GM19023 (cell line): ENCODE data around the gene SOX6.

Source experiments
- ATAC-seq: cut with Tn5 transposase; IDR thresholded peaks from one replicate; pipeline ENCODE4 v1.9.1; 2021; ENCODE audit warnings: mild to moderate bottlenecking, moderate library complexity; ENCODE audit not compliant: unreplicated experiment

Gene SOX6

DNA sequence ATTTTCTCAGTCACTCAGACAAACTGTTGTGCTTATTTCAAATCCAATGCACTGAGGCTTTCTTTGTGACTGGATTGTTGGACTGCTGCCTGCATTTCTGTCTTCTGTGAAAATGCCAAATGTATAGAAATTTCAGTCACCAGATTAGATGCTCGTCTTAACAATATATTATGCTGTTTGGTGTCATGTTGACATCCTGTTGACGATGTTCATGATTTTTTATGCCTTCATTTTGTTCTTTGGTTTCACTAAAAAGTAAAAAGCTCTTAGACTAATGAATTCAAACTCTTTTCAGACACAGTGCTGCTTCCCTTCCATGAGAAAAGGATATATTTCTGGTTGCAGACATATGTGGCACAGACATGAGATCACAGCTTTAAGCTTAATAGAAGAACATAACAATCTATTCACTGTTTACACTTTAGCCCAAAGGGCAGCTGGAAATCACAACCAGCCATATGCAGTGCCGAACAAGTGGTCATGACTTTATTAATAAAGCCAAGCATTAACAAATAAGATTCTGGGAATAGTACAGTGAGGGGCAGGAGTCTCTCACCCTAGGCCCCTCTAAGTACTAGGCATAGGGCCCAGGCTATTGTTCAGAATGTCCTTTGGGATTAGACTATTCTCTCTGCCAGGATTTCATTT, 9.4 kb upstream of the SOX6 start:
- ATAC-seq: no peak

DNA sequence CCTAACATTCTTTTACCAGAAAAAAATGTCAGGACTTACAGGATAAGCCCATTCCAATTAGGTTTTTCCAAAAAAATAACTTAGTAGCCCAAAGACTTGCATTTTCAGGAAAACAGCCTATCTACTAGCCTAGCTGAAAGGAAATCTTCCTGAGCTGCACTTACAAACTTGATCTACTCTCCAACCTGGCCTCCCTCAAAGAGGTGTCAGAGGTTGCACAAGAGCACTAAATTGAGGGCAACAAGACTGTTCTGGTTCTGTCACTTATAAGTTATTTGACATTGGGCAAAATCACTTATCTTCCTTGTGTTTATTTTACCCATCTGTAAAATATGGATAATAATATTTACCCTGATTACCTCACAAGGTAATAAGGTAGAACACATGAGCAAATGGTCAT, 7.9 kb upstream of the SOX6 start:
- ATAC-seq: no peak

DNA sequence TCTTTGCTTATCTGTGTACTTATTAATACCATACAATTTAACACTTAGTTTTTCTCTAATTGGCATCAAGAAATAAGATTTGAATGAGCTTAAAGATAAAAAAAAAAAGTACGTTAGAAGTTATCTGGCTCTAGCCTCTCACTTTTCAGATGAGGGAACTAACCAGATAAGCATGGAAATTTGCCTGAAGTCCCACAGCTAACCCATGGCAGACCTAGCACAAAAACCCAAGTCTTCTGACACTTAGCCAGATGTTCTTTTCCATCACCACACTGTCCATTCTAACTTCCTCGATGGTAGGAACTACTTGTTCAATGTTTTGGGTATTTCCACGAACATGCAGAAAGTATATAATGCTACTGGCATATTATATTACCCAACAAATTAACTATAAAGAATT, 7.4 kb upstream of the SOX6 start:
- no peak for ATAC-seq

DNA sequence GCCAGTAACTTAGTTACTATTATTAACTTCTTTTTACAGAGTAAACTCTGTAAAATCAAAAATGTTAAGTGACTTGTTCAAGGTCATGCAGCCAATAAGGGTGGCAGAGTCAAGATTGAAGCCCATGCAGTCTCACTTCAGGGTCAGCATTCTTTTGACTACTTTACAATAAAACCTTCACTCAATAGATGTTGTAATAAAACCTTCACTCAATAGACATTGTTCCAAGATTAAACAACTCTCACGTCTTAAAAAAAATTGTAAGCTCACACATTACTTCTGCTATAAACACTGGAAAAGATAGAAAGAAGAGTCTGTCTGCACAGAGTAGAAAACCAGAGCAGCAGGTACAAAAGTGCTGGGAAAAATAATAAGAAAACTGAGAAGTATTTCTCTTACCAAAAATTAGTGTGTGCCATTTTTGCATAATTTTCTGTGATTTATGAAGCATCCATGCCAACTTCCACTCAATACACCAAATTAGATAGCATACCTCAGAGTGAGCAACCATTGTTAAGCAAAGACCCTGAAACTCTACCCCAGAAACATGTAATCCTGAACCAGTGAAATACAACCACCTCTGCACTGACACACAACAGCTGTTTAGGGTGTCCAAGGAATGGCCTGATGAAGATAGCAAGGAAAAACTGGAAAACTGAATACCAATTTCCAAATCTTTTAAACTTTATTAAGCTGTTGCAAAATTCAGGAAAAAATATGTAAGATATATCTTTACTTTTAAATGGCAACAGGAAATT, 4.9 kb upstream of the SOX6 start:
- ATAC-seq: no peak

DNA sequence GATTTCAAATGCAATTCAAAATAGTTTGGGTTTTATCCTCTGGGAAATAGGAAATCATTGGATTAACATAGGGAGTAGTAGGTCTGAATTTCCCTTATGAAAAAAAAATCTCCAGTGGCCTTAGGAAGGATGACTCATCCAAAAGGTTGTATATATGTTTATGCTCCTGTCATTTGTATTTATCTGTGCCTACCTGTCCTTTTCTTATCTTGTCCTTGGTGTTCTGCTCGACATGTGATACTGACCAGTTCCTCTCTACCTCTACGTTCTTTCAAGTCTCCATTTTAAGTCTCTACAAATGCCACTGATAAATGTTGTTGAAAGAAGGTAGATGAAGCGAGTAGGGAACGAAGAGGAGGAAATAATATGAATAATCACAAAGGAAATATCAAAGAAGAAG, 3.0 kb upstream of the SOX6 start:
- no peak for ATAC-seq

DNA sequence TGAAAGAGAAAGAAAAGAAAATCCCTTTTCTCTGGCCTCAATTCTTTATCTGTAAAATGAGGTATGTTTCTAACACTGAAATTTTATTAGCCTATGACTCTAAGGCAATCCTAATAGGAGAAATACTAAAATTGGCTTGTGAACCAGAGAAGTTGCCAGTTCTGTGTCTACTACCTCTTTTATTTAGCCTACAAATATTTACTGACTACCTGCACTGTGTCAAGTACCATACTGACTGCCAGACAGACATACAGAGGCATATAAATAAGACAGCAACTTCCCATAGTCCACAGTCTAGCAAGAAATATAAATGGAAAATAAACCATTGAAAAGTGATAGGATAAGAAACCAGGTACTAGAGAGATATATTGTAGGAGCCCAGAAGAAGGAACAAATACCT, 2.4 kb upstream of the SOX6 start:
- ATAC-seq: no peak

DNA sequence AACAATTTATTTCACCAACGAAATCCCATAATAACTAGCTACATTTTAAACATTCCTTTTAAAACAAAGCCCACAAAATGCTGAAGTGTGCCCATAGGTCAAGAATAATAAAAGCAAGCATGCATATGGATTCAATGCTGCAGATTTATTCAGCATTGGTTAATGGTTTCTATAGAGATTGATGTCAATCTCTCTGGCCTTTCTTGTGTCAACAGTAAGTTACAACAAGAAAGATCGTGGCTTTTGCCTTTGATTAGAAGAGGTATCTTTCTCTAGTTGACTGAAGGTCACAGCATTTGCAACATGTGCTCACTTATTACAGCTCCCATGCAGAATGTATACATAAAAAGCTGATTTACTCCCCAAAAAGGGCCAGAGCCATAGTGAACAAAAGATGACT, 1.4 kb upstream of the SOX6 start:
- no peak for ATAC-seq

DNA sequence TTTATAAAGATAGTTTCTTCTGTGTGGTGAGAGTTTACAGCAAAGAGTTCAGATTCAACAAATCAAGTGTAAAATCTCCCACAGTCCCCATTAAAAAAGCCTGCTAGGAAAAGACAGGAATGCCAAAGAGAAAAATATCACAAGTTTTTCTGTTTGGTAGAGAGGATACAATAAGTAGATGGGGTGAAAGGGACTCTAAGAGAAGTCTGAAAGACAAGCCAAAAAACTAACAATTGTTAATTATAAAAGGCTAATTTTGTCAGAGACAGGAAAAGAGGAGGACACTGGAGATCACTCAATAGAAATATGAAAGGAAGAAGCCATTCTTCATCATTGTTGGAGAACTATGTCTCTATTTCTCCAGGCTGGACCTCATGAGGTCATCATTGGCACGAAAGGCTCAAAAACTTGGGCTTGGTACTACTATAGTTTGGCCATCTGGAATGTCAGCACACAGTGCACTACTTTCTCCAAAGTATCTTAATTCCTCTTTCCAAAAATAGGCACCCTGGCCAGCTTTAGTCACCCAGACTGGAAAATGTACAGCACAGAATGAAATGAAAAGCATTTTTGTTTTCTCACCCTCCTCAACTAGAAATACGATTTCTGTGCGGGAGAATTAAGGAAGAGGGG, 531 bp upstream of the SOX6 start:
- no peak for ATAC-seq

DNA sequence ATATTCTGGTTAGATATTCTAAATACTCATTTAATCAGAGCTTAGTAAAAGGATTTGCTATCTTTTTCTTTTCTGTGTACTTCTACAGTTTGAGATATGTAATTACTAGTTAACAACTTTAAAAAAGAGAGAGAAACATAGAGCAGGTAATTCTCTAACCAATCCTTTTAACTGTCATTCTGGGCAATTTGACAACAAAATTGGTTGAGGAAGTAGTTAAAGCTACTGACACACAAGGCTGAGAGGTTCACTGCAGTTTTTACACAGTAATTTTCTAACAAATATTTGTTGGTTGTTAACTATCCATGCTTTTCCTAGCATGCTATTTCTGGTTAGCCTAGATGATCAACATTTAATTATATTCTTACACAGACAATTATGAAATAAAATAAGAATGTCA, 3.6 kb downstream of the SOX6 start:
- ATAC-seq: no peak

DNA sequence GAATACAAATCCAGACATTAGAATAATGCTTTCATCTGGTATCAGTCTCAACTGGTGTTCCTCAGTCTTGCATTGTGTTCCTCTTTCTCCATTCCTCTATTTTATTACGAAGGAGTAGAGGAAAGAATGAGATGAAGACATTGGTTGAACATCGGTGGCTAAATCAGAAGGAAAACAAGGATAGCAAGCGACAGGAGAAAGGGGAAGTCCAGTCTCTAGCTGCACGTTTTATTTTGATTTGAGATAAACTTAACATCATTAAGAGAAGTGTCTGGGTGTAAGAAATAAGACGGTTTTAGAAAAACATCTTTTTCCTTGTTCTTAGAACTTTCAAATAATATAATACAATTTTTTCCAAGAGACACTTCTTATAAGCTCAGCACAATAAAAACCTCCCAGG, 6.2 kb downstream of the SOX6 start:
- ATAC-seq: no peak

DNA sequence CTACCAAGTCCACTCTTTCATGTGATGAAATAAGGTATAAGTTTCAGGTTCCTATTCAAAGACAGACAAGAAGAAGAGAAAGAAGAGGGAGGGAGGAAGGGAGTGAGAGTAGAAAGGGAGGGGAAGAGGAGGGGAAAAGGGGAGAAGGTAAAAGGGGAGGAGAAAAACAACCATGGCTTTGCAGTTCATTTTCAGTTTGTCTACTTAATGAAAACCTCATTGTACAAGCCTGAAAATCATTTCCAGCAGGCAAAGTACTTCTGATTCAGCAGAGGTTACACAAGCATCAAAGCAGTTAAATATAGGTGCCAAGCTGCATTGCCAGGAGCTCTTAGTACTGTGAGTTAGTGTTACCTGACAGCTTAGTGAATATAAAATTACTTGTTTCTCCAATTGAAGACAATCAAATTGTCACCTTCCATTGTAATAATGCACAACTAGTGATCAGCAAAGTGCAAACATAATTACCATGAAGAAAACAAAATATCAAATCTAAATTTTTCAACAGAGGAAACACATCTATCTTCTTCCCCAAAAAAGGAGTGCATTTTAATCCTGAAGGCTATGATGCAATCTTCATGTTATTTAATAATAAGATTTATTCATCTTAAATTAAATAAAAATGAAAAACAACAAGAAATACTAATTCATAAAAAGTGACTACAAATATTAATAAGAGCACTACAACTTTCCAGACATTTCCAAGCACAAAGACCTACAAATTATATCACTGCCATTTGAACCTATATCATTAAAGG, 8.2 kb downstream of the SOX6 start:
- ATAC-seq: no peak

DNA sequence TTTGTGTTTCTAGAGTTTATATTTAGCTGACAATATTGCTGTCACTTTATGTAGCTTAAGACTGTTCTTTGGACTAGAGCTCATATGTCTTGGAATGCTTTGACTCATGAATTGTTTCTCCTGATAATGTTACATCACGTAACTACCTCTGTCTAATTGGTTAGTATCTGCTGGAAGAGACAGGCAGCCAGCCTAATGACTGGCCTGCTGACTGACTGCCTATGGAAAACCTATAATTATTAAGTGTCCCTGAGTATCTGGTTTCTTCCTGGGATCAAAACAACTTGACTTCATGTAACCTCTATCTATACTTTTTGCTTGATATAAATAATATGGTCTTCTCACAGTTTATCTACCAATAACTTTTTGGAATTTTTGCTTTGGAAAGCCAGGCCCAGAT, 9.4 kb downstream of the SOX6 start:
- ATAC-seq: no peak

DNA sequence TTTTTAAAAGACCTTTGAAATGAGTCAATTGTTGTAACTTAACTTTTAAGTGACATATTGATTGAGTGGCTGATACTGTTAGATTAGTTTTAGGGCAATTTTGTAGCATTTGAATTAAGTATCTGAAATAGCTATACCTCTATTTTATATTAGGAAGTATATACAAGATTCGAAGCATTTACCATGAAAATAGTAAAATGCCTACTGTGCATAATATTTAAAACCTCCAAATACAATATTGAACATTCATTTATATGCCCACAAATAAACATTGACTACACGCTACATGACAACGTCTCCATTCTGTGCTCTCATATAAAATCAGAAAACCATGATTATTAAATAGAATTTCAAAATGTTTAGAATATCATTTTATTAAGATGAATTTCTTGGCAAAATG, 14.5 kb downstream of the SOX6 start:
- no peak for ATAC-seq

DNA sequence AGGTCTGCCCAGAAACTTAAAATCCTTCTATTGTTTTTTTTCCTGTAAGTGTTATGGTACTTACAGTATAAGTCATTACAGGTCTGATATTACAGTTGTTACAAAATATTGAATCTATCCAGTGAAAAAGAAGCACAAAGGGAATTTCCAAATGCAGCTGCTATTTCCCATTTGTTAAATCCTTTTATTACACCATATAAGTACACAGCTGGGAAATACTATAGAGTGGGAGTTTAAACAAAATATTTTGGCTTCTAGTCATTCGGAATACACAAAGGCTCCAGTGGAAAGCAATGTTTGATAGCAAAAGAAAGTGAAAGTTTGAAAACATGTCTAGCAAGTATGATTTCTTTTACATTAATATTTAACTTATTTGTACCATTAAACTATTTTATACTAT, 18.0 kb downstream of the SOX6 start:
- ATAC-seq: no peak

DNA sequence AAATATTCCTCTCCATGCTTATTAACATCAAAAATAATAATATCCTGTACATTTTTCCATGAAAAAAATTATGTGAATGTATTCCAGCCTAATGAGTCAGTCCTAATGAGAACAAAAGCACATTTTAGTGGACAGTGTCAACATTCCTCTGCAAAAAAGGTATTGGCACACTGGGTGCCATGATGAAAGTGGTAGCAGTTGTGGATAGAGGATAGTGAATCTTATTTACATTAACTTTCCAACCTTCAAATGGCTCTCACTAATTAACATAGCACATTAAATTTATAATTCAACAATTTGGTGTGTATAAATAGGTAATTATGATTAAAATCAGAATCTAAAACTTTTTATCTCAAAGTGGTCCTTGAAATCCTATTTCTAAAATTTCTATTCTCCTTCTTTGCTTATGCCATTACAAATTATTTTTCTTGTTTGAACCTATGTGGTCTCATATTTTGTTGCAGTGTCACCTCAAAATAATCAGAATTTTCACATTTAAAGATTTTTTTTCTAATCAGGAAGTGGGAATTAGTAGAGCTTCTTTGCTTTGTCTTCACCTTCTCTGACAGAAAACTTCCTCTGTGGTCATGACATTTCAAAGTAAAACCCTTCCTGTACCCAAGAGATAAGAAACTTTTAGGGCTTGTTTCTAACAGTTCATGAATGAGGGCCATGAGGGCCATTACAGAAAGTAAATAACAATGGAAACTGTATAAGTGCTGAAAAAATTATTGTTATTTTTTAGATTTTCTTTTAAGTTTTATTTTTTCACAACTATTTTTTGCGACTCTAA, 18.7 kb downstream of the SOX6 start:
- no peak for ATAC-seq

DNA sequence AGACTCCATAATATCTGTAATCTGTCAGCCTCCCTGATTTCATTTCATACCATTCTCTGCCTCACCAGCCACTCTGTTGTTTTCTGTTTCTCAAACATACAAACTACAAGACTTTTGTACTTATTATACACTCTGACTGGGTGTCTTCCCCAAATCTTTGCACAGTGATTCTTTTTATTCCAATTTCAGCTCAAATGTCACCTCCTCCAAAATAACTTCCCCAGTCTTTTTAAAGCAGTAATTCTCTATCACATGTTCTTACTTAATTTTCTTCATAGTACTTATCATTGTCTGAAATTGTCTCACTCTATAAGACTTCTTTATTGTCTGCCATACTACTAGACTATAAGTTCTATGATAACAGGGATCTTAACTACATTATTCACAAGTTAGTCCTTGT, 19.6 kb downstream of the SOX6 start:
- ATAC-seq: no peak

DNA sequence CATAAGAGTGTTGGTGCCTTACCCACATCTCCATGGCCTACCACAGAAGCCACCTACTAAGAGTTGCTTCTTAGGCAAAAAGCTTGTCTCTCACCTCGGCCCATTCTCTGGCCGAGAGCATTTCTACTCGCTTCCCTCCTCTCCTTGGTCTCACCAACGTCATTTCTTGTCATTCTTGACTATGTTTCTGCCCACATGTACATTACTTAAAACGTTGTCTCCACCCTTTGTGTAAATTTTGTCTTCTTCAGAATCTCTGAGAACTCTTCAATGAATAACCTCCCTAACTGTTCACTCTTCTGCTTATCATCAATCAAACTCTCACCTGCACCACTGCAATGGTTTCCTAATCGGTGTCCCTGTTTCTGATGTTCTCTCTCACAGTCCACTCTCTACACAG, 20.1 kb downstream of the SOX6 start:
- no peak for ATAC-seq

DNA sequence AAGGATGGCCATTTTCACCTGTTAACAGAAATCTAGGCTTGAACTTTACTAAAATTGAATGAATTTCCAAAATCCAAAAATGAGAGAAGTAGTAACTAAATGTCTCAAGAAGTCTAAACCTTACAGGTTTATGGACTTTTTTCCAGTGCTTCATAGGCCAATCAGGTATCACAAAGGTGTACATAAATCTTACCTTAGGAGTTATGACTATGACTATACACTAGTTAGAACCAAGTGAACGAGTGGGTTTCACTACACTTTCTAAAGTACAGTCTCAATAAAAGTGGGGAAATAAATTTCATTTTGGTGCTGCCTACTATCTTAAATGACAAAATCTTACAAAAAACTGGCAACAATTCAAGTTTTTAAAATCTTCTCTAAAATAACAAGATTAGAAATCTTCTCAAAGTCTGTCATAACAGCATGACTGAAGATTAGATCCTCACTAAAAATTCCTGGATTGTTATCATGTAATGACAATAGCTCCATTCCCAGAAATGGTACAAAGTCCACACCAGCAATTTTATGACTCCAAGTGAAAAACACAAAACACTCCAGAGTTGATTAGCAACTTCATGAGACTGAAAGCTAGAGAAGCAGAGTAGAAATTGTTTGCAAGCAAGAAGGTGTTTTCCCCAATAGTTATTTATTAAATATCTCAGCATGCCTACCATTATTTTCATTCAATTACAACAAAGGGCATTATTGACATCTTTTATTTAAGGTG, 20.9 kb downstream of the SOX6 start:
- no peak for ATAC-seq

DNA sequence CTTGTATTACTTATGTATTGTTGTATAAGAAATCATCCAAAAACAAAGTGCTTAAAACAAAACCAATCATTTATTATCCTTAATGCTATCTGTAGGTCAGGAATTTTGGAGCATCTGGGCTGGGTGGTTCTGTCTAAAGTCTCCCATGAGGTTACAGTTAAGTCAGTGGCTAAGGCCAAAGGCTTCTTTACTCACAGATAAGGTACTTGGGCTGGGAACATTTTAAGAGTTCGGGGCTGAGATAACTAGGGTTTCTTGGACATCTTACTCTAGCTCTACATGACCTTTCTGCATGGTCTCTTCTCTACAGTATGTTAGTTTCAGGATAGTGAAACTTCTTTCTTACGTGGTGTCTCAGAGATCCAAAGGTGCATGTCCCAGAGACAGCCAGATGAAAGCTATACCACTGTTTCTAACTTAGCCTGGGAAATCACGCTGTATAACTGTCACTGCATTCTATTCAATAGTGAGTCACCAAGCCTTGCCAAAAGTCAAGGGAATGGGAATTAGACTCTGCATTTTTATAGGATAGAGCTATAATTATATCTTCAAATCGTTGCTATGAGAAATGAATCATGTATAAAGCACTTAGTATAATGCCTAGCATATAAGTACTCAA, 29.6 kb downstream of the SOX6 start:
- no peak for ATAC-seq

DNA sequence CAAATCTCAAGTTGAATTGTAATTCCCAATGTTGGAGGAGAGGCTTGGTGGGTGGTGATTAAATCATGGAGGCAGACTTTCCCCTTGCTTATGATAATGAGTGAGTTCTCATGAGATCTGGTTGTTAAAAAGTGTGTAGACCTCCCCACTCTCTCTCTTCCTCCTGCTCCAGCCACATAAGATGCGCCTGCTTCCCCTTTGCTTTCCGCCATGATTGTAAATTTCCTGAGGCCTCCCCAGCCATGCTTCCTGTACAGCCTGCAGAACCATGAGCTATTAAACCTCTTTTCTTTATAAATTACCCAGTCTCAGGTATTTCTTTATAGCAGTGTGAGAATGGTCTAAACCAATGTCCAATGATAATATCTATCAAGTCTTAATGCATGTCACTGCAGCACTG, 34.2 kb downstream of the SOX6 start:
- no peak for ATAC-seq
